Prostate gland (tissue), 2 donors: Measurements from ENCODE around the gene VAPB.
"Not testable (repeated sequence)": the region's sequence is repeated elsewhere in the genome, so short reads cannot be mapped to it uniquely, and the experiment has no call there.

ENCODE experiments used
- POLR2AphosphoS5 ChIP-seq: sonication (generic); formaldehyde crosslinking; IDR thresholded peaks from one replicate; pipeline ENCODE4 v1.6.1; 2017; ENCODE audit warnings: antibody characterized with exemption
- TF ChIP-seq, protein P1 (sequence below), 4 experiments: fragments of 200-600 bp in 2 of 4; fragments of 450-650 bp in 2 of 4; sonication (generic) in 2 of 4; IDR thresholded peaks; 1 replicate in 3 of 4; 2 replicates in 1 of 4; pipeline ENCODE4 v1.5.1; 2016 to 2019; ENCODE audit warnings: antibody characterized with exemption in 4 of 4, mild to moderate bottlenecking in 2 of 4, moderate library complexity in 2 of 4

DNA sequence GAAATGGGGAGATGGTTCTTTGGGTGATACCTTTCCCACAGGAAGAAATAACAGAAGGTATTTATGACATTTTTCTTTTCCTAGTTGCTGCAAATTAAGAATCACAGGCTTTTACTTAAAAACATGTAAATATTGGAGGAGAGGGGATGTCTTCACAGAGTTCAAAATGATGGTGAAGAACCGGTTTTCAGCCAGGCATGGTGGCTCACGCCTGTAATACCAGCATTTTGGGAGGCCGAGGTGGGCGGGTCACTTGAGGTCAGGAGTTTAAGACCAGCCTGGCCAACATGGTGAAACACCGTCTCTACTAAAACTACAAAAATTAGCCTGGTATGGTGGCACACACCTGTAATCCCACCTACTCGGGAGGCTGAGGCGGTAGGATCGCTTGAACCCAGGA lies 15.7 kb upstream of the VAPB start:
- TF ChIP-seq, protein P1, sequence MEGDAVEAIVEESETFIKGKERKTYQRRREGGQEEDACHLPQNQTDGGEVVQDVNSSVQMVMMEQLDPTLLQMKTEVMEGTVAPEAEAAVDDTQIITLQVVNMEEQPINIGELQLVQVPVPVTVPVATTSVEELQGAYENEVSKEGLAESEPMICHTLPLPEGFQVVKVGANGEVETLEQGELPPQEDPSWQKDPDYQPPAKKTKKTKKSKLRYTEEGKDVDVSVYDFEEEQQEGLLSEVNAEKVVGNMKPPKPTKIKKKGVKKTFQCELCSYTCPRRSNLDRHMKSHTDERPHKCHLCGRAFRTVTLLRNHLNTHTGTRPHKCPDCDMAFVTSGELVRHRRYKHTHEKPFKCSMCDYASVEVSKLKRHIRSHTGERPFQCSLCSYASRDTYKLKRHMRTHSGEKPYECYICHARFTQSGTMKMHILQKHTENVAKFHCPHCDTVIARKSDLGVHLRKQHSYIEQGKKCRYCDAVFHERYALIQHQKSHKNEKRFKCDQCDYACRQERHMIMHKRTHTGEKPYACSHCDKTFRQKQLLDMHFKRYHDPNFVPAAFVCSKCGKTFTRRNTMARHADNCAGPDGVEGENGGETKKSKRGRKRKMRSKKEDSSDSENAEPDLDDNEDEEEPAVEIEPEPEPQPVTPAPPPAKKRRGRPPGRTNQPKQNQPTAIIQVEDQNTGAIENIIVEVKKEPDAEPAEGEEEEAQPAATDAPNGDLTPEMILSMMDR (IDR thresholded peaks at IDR 0.05): not testable (repeated sequence)
- TF ChIP-seq POLR2AphosphoS5: not testable (repeated sequence)
